GM21526 (cell line): ENCODE results near the gene CLEC18C.
"Not testable (repeated sequence)": the region's sequence is repeated elsewhere in the genome, so short reads cannot be mapped to it uniquely, and the experiment has no call there.

Source experiments
- ATAC-seq: cut with Tn5 transposase; IDR thresholded peaks from one replicate; pipeline ENCODE4 v1.9.1; 2021; ENCODE audit warnings: moderate library complexity; ENCODE audit not compliant: unreplicated experiment, low FRiP score

Gene CLEC18C

DNA sequence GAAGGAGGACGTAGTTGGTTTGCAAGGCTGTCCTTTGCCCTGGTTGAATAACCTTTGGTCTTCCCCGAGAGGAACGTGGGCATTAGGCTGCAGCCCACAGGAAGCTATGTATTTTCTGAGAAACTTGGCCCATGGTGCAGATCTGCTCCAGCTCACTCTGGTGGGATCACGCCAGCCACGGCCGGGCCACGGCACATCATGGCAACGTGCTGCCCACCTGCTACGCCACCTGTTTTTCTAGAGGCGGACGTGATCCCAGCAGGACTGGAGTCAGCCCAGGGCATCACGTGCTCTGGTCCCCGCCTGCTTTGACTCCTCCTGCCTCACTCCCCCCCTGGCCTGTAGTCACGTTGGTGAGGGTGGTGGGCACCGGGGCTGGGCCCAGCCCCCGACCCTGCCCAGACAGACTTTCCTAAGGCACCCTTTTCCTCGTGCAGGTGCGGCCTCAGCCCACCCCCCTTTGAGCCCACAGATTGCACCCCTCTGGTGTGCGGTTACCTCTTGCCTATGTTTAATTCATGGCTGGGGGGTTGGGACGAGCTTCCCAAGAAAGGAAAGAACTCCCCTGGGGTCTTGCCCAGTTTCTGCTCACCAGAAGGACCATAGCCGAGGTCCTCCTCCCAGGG lies at the start of gene CLEC18C:
CLEC18C (plus strand) TSS at position 576 of the 626 bp plus-strand sequence. CDS start 492 bp downstream, outside the sequence.
- not testable (repeated sequence) for ATAC-seq

DNA sequence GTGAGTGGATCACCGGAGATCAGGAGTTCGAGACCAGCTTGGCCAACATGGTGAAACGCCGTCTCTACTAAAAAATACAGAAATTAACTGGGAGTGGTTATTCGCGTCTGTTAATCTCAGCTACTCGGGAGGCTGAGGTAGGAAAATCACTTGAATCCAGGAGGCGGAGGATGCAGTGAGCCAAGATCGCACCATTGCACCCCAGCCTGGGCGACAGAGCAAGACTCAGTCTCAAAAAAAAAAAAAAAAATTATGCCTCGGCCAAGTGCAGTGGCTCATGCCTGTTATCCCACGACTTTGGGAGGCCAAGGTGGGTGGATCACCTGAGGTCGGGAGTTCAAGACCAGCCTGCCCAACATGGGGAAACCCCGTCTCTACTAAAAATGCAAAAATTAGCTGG lies 49.8 kb upstream of the CLEC18C start:
- ATAC-seq, result not testable (repeated sequence)

DNA sequence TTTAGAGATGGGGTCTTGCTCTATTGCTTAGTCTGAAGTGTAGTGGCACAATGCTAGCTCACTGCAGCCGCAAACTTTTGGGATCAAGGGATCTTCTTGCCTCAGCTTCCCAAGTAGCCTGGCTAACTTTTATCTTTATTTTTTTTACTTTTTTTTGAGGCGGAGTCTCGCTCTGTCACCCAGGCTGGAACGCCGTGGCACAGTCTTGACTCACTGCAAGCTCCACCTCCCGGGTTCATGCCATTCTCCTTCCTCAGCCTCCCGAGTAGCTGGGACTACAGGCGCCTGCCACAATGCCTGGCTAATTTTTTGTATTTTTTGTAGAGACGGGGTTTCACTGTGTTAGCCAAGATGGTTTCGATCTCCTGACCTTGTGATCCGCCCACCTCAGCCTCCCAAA lies 47.4 kb upstream of the CLEC18C start:
- ATAC-seq, result not testable (repeated sequence)

DNA sequence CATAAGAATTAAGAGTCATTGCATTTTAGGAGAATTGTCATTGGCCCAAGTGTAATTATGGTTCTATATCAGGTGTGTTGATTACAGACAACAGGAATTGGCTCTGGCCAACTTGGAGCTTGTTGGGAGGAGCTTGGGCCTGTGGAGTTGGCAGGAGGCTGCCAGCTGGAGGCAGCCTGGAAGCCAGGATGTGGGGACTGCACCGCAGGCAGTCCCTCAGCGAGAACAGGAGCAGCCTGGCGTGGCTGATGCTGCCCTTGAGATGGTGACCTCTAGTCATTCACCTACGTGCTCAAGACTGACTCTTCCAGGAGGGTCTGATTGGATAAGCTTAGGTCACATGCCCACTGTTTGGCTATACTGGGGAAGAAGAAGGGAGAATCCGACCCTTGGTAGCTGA lies 45.9 kb upstream of the CLEC18C start:
- ATAC-seq, result not testable (repeated sequence)

DNA sequence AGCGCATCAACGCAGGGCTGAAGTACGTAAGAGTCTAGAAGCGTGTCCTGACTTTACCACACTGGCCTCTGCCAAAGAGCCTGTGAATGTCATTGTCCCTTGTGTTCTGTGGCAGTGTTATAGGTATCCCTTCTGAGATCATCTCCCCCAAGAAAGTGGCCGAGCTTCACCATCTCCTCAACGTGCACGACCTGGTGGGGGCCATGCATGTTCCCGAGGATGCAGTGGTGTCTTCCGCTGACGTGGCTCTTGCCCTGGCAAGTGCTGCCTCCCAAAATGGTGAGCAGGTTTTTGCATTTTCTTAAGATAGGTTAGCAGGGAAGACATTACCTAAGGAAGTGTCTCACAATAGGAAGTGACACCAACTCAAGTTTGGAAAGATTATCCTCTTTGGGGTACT lies 44.7 kb upstream of the CLEC18C start:
- ATAC-seq, result not testable (repeated sequence)

DNA sequence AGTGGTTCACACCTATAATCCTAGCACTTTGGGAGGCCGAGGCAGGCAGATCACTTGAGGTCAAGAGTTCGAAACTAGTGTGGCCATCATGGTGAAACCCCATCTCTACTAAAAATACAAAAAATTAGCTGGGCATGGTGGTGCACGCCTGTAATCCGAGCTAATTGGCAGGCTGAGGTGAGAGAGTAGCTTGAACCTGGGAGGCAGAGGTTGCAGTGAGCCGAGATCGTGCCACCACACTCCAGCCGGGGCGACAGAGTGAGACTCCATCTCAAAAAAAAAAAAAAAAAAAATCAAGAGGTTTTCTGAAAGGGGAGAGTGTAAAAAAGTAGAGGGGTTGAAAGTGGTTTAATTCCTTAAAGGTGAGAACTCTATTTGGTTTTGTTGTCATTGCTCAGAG lies 37.8 kb upstream of the CLEC18C start:
- not testable (repeated sequence) for ATAC-seq

DNA sequence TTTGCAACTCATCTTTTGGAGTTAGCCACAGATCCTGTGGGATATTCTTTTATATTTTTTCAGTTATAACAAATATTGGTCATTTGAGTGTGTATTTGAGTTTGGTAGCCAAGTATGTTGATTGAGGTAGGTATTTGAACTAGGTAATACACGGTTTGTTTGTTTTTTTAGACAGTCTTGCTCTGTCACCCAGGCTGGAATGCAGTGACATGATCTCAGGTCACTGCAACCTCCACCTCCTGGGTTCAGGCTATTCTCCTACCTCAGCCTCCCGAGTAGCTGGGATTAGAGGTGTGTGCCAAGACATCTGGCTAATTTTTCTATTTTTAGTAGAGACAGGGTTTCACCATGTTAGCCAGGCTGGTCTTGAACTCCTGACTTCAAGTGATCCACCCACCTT lies 37.0 kb upstream of the CLEC18C start:
- not testable (repeated sequence) for ATAC-seq

DNA sequence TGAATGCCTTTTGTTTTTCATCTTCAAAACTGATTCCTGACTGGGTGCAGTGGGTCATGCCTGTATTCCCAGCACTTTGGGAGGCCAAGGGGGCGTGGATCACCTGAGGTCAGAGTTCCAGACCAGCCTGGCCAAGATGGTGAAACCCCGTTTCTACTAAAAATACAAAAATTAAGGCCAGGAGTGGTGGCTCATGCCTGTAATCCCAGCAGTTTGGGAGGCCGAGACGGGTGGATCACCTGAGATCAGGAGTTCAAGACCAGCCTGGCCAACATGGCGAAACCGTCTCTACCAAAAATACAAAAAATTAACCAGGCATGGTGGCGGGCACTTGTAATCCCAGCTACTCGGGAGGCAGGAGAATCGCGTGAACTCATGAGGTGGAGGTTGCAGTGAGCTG lies 30.8 kb upstream of the CLEC18C start:
- ATAC-seq, result not testable (repeated sequence)

DNA sequence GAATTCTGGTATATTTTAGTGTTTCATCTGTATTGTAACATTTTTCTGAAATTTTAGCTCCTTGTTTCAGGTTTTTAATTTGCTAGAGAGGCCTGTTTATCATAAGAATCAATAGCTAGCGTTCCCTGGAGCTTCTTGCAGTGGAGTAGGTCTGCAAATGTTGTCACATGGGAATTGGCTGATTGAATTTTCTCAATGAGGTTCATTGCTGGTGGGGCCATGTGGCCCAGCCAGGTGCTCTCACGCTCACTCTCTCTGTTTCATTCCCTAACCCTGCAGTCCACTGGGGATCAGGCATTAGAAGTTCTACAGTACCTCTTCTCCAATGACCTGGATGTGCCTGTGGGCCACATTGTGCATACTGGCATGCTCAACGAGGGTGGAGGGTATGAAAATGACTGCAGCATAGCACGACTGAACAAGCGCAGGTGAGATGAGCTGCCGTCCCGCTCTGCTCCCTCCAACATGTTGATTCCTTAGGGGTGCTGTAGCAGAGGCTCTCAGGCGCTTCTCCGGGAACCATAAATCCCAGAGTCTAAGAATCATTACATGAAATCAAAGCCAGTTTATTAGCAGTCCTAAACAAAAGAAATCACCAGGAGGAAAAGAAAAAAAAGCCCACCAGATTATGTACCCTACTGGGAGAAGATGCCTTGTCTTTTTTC lies 30.2 kb upstream of the CLEC18C start:
- not testable (repeated sequence) for ATAC-seq

DNA sequence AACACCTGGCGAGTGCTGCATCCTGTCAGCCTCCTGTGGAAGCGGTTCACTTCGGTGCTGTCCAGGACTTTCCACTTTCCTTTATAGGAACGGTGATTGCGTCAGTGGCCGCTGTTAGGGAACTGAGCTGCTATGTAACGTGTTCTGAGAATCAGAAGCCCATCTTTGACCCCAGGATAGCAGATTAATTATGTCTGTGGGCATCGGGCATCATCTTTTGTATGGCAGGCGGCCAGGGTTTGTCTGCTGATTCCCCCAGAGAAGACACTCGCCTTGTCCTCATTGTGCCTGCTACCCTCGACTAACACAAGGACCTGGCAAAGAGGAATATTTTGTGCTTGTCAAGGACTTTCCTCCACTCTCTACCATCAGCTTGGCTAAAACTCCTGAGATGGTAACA lies 25.7 kb upstream of the CLEC18C start:
- ATAC-seq, result not testable (repeated sequence)

DNA sequence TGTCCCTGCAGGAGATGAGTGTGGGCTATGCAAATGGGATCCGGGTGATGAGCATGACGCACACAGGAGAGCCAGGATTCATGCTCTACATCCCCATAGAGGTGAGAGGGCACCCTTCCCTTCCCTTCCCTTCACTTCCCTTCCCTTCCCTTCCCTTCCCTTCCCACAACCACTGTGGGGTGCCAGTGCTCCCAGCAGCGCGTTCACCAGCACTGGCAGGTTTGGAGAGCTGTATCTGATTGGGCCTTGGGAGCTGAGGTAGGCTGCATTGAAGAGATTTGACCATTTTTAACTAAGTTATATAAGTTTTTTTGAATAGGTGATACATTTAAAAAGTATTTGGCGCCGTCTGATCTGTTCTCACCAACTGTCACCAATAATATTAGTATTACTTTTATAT lies 25.1 kb upstream of the CLEC18C start:
- not testable (repeated sequence) for ATAC-seq

DNA sequence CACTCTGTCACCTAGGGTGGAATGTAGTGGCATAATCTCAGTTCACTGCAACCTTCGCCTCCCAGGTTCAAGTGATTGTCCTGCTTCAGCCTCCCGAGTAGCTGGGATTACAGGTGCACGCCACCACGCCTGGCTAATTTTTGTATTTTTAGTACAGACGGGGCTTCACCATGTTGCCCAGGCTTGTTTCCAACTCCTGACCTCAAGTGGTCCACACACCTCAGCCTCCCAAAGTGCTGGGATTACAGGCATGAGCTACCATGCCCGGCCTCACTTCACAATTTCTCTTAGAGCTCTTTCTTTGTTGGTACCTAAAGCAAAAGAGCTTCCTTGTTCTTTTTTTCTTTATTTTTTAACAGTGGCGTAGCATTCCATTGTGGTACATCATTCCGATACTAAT lies 24.3 kb upstream of the CLEC18C start:
- not testable (repeated sequence) for ATAC-seq

DNA sequence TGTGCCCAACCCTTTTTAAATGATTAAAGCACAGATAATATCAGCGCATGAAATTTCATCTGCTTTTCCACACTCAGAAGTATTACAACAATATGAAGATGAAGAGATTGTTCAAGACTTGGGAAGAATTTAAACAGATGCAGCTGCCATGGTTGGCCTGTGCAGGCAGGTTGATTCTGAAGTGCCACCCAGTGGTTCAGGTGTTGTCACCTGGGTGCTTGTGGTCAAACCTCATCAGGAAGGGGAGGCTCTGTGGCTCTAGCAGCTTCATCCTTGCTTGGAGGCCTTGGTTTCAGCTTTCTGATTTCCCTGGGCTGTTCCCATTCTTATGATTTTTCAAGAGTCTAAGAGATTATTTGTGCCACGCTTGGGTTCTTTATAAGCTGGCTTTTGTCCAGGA lies 22.2 kb upstream of the CLEC18C start:
- ATAC-seq, result no peak

DNA sequence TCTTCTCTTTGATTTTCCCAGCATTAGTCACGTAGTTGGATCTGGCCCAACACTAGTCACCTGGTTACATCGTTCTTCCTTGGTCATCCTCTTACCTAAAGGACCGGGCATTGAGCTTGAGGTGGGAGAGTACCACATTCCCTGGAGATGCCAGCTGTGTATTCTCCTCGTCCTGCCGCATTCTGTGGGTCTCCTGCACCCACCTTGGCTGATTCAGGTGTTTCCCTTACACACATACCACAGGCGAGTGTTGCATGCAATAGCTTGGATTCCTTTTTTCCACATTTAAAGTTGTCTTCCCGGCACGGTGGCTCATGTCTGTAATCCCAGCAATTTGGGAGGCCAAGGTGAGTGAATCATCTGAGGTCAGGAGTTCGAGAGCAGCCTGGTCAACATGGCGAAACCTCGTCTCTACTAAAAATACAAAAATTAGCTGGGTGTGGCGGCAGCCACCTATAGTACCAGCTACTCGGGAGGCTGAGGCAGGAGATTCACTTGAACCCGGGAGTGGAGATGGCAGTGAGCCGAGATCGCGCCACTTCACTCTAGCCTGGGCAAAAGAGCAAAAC lies 21.6 kb upstream of the CLEC18C start:
- ATAC-seq, result no peak

DNA sequence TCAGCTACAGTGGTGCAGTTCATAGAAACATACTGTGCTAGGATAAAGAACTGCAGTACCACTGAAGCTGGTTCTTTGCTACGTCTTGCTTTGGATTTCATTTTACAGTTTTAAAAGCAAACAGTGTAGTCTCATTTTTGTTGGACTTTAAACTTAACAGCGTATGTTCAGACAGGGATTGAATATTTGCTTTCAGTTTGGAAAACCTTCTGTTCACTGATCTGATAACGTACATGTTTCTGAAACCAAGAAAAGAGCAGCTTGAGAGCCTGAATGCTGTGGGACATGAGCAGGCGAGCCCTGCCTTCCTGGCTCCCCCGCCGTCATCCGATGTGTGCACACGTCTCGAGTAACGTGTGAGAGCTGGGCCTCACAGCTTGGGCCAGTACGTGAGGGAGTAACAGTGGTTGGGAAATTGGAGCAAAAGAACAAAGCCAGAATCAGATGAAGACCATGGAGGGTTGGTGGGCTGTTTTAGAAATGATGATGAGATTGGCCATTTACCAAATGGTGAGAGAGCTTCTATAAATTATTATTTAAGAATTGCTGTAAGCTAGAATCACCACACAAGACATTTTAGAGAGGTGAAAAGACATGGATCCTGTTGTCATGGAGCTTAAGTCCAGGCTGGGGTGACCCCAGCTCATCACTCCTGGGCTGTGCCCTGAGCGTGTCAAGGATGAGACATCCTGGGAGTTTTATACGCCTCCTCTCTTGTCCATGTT lies 20.8 kb upstream of the CLEC18C start:
- ATAC-seq, result no peak

DNA sequence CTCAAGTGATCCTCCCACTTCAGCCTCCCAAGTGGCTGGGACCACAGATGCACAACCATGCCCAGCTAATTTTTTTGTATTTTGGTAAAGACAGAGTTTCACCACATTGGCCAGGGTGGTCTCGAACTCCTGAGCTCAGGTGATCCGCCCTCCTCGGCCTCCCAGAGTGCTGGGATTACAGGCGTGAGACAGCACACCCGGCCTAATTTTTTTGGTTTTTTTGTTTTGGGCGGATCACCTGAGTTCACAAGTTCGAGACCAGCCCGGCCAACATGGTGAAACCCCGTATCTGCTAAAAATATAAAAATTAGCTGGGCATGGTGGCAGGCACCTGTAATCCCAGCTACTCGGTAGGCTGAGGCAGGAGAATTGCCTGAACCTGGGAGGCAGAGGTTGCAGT lies 18.9 kb upstream of the CLEC18C start:
- not testable (repeated sequence) for ATAC-seq

DNA sequence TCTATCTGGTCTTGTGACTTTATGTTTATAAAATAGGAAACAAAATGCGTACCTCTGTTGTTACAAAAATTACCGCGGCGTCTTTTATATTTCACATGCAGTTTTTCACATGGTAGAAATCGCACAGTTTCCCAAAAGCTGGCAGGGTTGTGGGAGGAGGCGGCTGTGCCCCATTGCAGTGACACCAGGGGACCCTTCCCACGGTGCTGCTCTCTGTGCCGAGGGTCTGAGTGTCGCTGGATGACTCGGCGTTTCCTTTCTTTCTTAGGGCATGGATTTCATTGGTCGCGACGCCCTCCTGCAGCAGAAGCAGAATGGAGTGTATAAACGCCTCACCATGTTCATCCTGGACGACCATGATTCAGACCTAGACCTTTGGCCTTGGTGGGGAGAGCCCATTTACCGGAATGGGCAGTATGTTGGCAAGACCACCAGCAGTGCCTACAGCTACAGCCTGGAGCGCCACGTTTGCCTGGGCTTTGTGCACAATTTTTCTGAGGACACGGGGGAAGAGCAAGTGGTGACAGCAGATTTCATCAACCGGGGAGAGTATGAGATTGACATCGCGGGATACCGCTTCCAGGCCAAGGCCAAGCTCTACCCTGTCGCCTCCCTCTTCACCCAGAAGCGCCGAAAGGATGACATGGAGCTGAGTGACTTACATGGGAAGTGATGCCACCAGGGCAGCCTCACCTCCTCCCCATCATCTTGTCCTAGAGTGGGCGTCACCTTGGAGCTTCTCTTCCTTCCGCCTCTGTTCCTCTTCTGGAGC lies 17.2 kb upstream of the CLEC18C start:
- ATAC-seq, result no peak

DNA sequence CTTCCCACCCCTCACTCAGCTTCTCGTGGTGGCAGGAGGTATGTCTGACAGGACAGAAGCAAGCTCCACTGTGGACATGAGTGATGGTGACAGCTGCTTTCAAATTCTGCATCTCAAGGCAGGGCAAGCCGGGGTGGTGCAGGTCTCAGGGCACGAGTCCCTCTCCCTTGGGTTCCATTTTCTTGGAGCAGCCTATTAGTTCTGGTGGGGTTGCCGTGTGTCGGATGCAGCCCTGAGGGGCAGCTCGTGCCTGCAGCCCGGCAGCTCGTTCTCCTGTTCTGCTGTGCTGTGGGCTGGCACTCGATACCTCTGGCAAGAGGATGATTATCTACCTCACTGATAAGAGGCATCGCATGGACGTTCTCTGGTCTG lies 16.5 kb upstream of the CLEC18C start:
- ATAC-seq, result no peak

DNA sequence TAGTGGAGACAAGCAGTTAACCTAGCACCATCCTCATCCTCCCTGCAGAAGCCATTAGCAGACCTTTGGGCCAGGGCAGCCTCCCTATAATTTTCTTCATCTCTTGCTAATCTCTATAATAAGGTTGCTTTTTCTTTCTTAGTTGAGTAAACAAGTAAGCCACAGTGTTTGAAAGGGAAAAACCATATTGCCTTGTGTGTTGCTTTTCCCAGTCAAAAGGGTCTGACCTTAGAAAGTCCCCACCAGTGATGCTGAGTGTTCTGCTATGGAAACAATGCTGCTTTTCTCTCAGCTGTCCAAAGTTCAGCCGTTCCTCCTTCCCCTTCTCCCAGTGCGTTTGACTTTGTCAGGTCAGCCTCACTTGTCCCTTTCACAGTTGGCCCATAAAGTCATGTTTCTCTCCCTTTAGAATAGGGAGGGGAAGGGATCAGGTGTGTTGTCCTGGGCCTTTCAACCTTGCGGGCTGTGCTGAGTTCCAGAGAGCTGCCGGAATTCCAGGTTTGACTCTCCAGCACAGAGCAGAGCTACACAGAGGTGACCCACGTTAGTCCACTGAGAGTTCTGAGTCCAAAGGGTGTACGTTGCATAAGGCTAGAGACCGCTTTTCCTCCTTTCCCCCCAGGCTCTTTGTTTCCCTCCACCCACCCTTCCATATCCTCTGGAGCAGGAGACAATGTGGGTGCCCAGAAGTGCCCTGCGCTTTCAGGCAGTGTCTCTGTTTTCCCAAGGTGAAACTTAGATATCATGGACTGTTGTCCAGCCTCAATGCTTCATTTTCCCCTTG lies 15.9 kb upstream of the CLEC18C start:
- no peak for ATAC-seq
